Testis (tissue), 2 donors: ENCODE measurements around the gene BARHL1.

Experiments
- CTCF ChIP-seq, 3 experiments: fragments of 450-650 bp in 2 of 3; fragments of 200-600 bp in 1 of 3; sonication (generic) in 1 of 3; IDR thresholded peaks; one replicate each; pipeline ENCODE4 v1.5.1; 2016 to 2019; ENCODE audit warnings: antibody characterized with exemption in 3 of 3, mild to moderate bottlenecking in 2 of 3, moderate library complexity in 1 of 3
- POLR2A ChIP-seq: fragments of 450-650 bp; IDR thresholded peaks from one replicate; pipeline ENCODE4 v1.6.1; 2017; ENCODE audit warnings: antibody characterized with exemption, mild to moderate bottlenecking, moderate library complexity

GRCh38 chr9:132547436-132547835, 35.0 kb upstream of the BARHL1 start:
- TF ChIP-seq CTCF (IDR thresholded peaks at IDR 0.05) (no peak), POLR2A (no peak)
